ENCODE data around the gene RPS27. TPM values are rescaled to one million over a fixed set of nuclear protein-coding genes. Genes with fewer than 3 reads are reported as not detected.

The RPS27 gene
- total and polyA plus RNA-seq, 4 donors = 452 to 3,145 (median 1,349) TPM

DNA sequence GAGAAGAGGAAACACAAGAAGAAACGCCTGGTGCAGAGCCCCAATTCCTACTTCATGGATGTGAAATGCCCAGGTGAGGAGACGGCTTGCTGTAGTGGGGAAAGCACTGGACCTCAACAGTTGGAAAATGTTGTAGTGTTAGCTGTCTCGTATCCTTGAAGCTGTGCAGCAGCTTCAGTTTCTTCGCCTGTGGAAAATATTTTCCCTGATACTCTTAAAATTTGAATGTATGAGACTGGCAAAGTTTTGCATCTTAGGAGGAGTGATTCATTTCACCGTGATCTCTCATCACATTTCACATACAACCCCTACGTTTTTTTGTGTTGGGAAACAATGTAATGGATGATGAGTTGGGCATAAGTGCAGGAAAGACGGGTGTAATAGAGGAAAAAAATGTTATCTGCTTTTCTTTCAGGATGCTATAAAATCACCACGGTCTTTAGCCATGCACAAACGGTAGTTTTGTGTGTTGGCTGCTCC, 629 bp downstream of the RPS27 start:
- no peaks in the 10 kb centered on the region for H3K27me3 ChIP-seq (ENCODE audit: control insufficient read depth in 4 of 4, insufficient read depth in 4 of 4, low read length in 3 of 4)
- H3K9me3 ChIP-seq (ENCODE audit: control insufficient read depth in 4 of 4, low read length in 3 of 4) = no peaks in the 10 kb centered on the region
- DNase-seq (ENCODE audit: low spot score) = no peak
- 9% methylated on average over 9 of the region's 9 CpGs for WGBS
- H3K27ac ChIP-seq (ENCODE audit: low read depth in 1 of 2, low read length in 2 of 2) = peak overlapping the region; percentile 79 to 88
- H3K4me1 ChIP-seq (ENCODE audit: control insufficient read depth in 4 of 4, insufficient read depth in 4 of 4, low read length in 3 of 4) = peaks cover 2 to 22% (median 19%) of the 10 kb centered on the region in 4 donors
- no peak for TF ChIP-seq FOXA1 (IDR thresholded peaks at IDR 0.05)
- TF ChIP-seq EGR1 (IDR thresholded peaks at IDR 0.05; ENCODE audit: low read depth in 2 of 2) = no peak
- peaks cover 2 to 25% (median 19%) of the 10 kb centered on the region in 4 donors for H3K36me3 ChIP-seq (ENCODE audit: control insufficient read depth in 4 of 4, insufficient read depth in 3 of 4, low read depth in 1 of 4, low read length in 3 of 4)
- H3K4me3 ChIP-seq (ENCODE audit: low read depth in 1 of 3, low read length in 3 of 3) = peak overlapping the region; percentile 58 to 100 (median 88)
- H3K9ac ChIP-seq (ENCODE audit: low read depth in 1 of 2, low read length in 2 of 2) = peak overlapping the region; percentile 87 to 95

DNA sequence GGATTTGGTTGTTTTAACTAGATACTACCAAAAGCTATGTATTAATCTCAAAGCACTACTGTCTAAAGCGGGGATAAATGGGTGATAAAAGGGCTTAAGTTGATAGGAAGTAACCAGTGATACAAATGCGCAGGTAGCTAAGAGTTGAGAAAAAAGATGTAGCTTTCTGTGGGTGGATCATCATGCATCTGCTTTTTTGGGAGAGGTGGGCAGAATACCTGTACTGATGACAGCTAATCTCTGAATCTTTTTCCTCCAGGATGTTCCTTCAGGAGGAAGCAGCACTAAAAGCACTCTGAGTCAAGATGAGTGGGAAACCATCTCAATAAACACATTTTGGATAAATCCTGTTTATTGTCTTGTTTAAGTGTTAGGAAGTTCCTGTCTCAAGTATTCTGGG, 1.2 kb downstream of the RPS27 start:
- Histone ChIP-seq H3K27ac (ENCODE audit: low read depth in 1 of 2, low read length in 2 of 2) (peak overlapping the region; percentile 79 to 88), H3K36me3 (ENCODE audit: control insufficient read depth in 4 of 4, insufficient read depth in 3 of 4, low read depth in 1 of 4, low read length in 3 of 4) (peaks cover 2 to 25% (median 19%) of the 10 kb centered on the region in 4 donors), H3K9me3 (ENCODE audit: control insufficient read depth in 4 of 4, low read length in 3 of 4) (no peaks in the 10 kb centered on the region), H3K27me3 (ENCODE audit: control insufficient read depth in 4 of 4, insufficient read depth in 4 of 4, low read length in 3 of 4) (no peaks in the 10 kb centered on the region), H3K9ac (ENCODE audit: low read depth in 1 of 2, low read length in 2 of 2) (peak overlapping the region; percentile 87 to 95), H3K4me1 (ENCODE audit: control insufficient read depth in 4 of 4, insufficient read depth in 4 of 4, low read length in 3 of 4) (peaks cover 3 to 22% (median 16%) of the 10 kb centered on the region in 4 donors), H3K4me3 (ENCODE audit: low read depth in 1 of 3, low read length in 3 of 3) (peak overlapping the region; percentile 58 to 100 (median 88))
- DNase-seq (ENCODE audit: low spot score) = no peak
- 90% methylated on average over 2 of the region's 2 CpGs for WGBS
- TF ChIP-seq EGR1 (IDR thresholded peaks at IDR 0.05; ENCODE audit: low read depth in 2 of 2) (no peak), SP1 (IDR thresholded peaks at IDR 0.05) (no peak), RXRA (IDR thresholded peaks at IDR 0.05) (no peak), RAD21 (IDR thresholded peaks at IDR 0.05) (no peak), FOXA1 (IDR thresholded peaks at IDR 0.05) (no peak)
- TF ChIP-seq, protein P1, sequence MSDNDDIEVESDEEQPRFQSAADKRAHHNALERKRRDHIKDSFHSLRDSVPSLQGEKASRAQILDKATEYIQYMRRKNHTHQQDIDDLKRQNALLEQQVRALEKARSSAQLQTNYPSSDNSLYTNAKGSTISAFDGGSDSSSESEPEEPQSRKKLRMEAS (IDR thresholded peaks at IDR 0.05) = no peak
- TF ChIP-seq, protein P2, sequence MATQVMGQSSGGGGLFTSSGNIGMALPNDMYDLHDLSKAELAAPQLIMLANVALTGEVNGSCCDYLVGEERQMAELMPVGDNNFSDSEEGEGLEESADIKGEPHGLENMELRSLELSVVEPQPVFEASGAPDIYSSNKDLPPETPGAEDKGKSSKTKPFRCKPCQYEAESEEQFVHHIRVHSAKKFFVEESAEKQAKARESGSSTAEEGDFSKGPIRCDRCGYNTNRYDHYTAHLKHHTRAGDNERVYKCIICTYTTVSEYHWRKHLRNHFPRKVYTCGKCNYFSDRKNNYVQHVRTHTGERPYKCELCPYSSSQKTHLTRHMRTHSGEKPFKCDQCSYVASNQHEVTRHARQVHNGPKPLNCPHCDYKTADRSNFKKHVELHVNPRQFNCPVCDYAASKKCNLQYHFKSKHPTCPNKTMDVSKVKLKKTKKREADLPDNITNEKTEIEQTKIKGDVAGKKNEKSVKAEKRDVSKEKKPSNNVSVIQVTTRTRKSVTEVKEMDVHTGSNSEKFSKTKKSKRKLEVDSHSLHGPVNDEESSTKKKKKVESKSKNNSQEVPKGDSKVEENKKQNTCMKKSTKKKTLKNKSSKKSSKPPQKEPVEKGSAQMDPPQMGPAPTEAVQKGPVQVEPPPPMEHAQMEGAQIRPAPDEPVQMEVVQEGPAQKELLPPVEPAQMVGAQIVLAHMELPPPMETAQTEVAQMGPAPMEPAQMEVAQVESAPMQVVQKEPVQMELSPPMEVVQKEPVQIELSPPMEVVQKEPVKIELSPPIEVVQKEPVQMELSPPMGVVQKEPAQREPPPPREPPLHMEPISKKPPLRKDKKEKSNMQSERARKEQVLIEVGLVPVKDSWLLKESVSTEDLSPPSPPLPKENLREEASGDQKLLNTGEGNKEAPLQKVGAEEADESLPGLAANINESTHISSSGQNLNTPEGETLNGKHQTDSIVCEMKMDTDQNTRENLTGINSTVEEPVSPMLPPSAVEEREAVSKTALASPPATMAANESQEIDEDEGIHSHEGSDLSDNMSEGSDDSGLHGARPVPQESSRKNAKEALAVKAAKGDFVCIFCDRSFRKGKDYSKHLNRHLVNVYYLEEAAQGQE (IDR thresholded peaks at IDR 0.05) = no peak
- TF ChIP-seq, protein P3, sequence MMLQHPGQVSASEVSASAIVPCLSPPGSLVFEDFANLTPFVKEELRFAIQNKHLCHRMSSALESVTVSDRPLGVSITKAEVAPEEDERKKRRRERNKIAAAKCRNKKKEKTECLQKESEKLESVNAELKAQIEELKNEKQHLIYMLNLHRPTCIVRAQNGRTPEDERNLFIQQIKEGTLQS (IDR thresholded peaks at IDR 0.05) = no peak
- TF ChIP-seq, protein P4, sequence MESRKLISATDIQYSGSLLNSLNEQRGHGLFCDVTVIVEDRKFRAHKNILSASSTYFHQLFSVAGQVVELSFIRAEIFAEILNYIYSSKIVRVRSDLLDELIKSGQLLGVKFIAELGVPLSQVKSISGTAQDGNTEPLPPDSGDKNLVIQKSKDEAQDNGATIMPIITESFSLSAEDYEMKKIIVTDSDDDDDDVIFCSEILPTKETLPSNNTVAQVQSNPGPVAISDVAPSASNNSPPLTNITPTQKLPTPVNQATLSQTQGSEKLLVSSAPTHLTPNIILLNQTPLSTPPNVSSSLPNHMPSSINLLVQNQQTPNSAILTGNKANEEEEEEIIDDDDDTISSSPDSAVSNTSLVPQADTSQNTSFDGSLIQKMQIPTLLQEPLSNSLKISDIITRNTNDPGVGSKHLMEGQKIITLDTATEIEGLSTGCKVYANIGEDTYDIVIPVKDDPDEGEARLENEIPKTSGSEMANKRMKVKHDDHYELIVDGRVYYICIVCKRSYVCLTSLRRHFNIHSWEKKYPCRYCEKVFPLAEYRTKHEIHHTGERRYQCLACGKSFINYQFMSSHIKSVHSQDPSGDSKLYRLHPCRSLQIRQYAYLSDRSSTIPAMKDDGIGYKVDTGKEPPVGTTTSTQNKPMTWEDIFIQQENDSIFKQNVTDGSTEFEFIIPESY (IDR thresholded peaks at IDR 0.05) = no peak

DNA sequence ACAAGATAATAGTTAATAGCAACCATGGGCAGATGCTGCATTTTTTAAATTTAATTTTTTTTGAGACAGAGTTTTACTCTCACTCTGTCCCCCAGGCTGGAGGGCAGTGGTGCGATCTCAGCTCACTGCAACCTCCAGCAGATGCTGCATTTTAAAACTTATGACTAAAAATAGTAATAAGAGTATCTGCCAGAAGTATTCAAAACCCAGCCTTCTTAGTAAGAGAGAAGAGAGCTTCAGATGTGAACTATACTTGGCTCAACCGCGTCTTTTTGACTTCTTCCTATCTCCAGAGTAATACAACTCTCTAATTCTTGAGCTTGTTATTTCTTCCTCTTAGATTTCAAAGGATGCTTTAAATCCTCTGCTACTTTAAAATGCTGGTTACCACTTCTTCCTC, 4.6 kb downstream of the RPS27 start:
- H3K36me3 ChIP-seq (ENCODE audit: control insufficient read depth in 4 of 4, insufficient read depth in 3 of 4, low read depth in 1 of 4, low read length in 3 of 4) = peaks cover 2 to 25% (median 19%) of the 10 kb centered on the region in 4 donors
- no peak overlapping the region for H3K27ac ChIP-seq (ENCODE audit: low read depth in 1 of 2, low read length in 2 of 2)
- WGBS = 90% methylated on average over 3 of the region's 3 CpGs
- H3K27me3 ChIP-seq (ENCODE audit: control insufficient read depth in 4 of 4, insufficient read depth in 4 of 4, low read length in 3 of 4) = no peaks in the 10 kb centered on the region
- no peak for DNase-seq (ENCODE audit: low spot score)
- H3K4me1 ChIP-seq (ENCODE audit: control insufficient read depth in 4 of 4, insufficient read depth in 4 of 4, low read length in 3 of 4) = peaks cover 1 to 22% (median 14%) of the 10 kb centered on the region in 4 donors
- H3K9ac ChIP-seq (ENCODE audit: low read depth in 1 of 2, low read length in 2 of 2) = no peak overlapping the region
- TF ChIP-seq, protein P2 (IDR thresholded peaks at IDR 0.05) = no peak
- no peak for TF ChIP-seq SP1 (IDR thresholded peaks at IDR 0.05)
- TF ChIP-seq, protein P4 (IDR thresholded peaks at IDR 0.05) = no peak
- TF ChIP-seq NR2F2 (IDR thresholded peaks at IDR 0.05) = no peak
- TF ChIP-seq TAF1 (conservative IDR thresholded peaks at IDR 0.05) = no peak
- no peak for TF ChIP-seq HNF4A (conservative IDR thresholded peaks at IDR 0.05)
- no peak for TF ChIP-seq FOXA2 (IDR thresholded peaks at IDR 0.05)
- TF ChIP-seq YY1 (IDR thresholded peaks at IDR 0.05) = no peak
- TF ChIP-seq RAD21 (IDR thresholded peaks at IDR 0.05) = no peak
- TF ChIP-seq, protein P3 (IDR thresholded peaks at IDR 0.05) = no peak
- no peak overlapping the region for H3K4me3 ChIP-seq (ENCODE audit: low read depth in 1 of 3, low read length in 3 of 3)
- no peaks in the 10 kb centered on the region for H3K9me3 ChIP-seq (ENCODE audit: control insufficient read depth in 4 of 4, low read length in 3 of 4)

Measured in liver (tissue), 9 donors.